ENCODE measurements around the gene NABP2.

DNA sequence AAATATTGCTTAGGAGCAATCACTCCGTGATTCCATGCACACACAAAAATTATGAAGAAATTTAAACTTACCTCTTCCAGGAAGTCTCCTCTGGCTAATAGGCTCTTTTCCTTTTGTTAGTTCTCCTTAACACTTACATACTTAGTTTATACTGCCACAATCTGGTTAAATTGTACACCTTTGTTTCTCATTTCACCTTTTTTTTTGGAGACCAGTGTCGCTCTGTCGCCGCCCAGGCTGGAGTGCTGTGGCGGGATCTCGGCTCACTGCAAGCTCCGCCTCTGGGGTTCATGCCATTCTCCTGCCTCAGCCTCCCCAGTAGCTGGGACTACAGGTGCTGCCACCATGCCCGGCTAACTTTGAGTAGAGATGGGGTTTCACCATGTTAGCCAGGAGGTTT, 36.2 kb downstream of the NABP2 start:
- TF ChIP-seq, protein P1, sequence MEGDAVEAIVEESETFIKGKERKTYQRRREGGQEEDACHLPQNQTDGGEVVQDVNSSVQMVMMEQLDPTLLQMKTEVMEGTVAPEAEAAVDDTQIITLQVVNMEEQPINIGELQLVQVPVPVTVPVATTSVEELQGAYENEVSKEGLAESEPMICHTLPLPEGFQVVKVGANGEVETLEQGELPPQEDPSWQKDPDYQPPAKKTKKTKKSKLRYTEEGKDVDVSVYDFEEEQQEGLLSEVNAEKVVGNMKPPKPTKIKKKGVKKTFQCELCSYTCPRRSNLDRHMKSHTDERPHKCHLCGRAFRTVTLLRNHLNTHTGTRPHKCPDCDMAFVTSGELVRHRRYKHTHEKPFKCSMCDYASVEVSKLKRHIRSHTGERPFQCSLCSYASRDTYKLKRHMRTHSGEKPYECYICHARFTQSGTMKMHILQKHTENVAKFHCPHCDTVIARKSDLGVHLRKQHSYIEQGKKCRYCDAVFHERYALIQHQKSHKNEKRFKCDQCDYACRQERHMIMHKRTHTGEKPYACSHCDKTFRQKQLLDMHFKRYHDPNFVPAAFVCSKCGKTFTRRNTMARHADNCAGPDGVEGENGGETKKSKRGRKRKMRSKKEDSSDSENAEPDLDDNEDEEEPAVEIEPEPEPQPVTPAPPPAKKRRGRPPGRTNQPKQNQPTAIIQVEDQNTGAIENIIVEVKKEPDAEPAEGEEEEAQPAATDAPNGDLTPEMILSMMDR (IDR thresholded peaks at IDR 0.05; ENCODE audit: borderline replicate concordance, extremely low read depth, low read length, poor library complexity, severe bottlenecking): no peak
- no peak for TF ChIP-seq EZH2 (IDR thresholded peaks at IDR 0.05; ENCODE audit: borderline replicate concordance, low read depth, low read length, severe bottlenecking)

Measured in DND-41 (cell line).